Measurements from ENCODE around the gene OR2AK2. TPM values are rescaled to one million over a fixed set of nuclear protein-coding genes. Genes with fewer than 3 reads are reported as not detected.

The OR2AK2 gene
- total and polyA plus RNA-seq, 2 of the 8 experiments (the other 6 are each of a cell fraction or from before 2014, with no cell fraction given): not detected

Small RNAs within 50 kb of the gene (small RNA-seq; reads per million reads assigned to genes)
- gene RF00019 (ENCODE audit: insufficient read depth): not detected

Other genes with a start within 250 kb of the OR2AK2 start
- not detected in 2 replicates for gene OR6F1, start 248.6 kb upstream of the OR2AK2 start, total RNA-seq (2021; fragmentation: NEBNext Ultra II Directional; extraction: Animal tissue kit (Norgen Biotek cat#: 25700))
- not detected in 2 replicates for gene OR6F1, start 248.6 kb upstream of the OR2AK2 start, polyA plus RNA-seq (2011; rRNA removed)
- not detected in 2 replicates for gene OR14K1, start 226.6 kb upstream of the OR2AK2 start, total RNA-seq (2021; fragmentation: NEBNext Ultra II Directional; extraction: Animal tissue kit (Norgen Biotek cat#: 25700))
- not detected in 2 replicates for gene OR14K1, start 226.6 kb upstream of the OR2AK2 start, polyA plus RNA-seq (2011; rRNA removed)
- gene OR14A2, start 217.1 kb upstream of the OR2AK2 start, total RNA-seq (2021; fragmentation: NEBNext Ultra II Directional; extraction: Animal tissue kit (Norgen Biotek cat#: 25700)): not detected in 2 replicates
- not detected in 2 replicates for gene OR14A2, start 217.1 kb upstream of the OR2AK2 start, polyA plus RNA-seq (2011; rRNA removed)
- not detected in 2 replicates for gene OR1C1, start 204.7 kb upstream of the OR2AK2 start, total RNA-seq (2021; fragmentation: NEBNext Ultra II Directional; extraction: Animal tissue kit (Norgen Biotek cat#: 25700))
- gene OR1C1, start 204.7 kb upstream of the OR2AK2 start, polyA plus RNA-seq (2011; rRNA removed): not detected in 2 replicates
- not detected in 2 replicates for gene OR14A16, start 141.1 kb upstream of the OR2AK2 start, total RNA-seq (2021; fragmentation: NEBNext Ultra II Directional; extraction: Animal tissue kit (Norgen Biotek cat#: 25700))
- not detected in 2 replicates for gene OR14A16, start 141.1 kb upstream of the OR2AK2 start, polyA plus RNA-seq (2011; rRNA removed)
- not detected in 2 replicates for gene OR11L1, start 123.3 kb upstream of the OR2AK2 start, total RNA-seq (2021; fragmentation: NEBNext Ultra II Directional; extraction: Animal tissue kit (Norgen Biotek cat#: 25700))
- not detected in 2 replicates for gene OR11L1, start 123.3 kb upstream of the OR2AK2 start, polyA plus RNA-seq (2011; rRNA removed)
- gene TRIM58, start 108.0 kb upstream of the OR2AK2 start, total RNA-seq (2021; fragmentation: NEBNext Ultra II Directional; extraction: Animal tissue kit (Norgen Biotek cat#: 25700)): 2.1 and 2.8 TPM in 2 replicates
- gene TRIM58, start 108.0 kb upstream of the OR2AK2 start, polyA plus RNA-seq (2011; rRNA removed): not detected in 2 replicates
- gene OR2W3, start 69.6 kb upstream of the OR2AK2 start, total RNA-seq (2021; fragmentation: NEBNext Ultra II Directional; extraction: Animal tissue kit (Norgen Biotek cat#: 25700)): 0.82 and 1.1 TPM in 2 replicates
- 0.08 and 0.12 TPM in 2 replicates for gene OR2W3, start 69.6 kb upstream of the OR2AK2 start, polyA plus RNA-seq (2011; rRNA removed)
- not detected in 2 replicates for gene OR2T8, start 45.0 kb upstream of the OR2AK2 start, total RNA-seq (2021; fragmentation: NEBNext Ultra II Directional; extraction: Animal tissue kit (Norgen Biotek cat#: 25700))
- not detected in 2 replicates for gene OR2T8, start 45.0 kb upstream of the OR2AK2 start, polyA plus RNA-seq (2011; rRNA removed)
- not detected in 2 replicates for gene OR2AJ1, start 40.3 kb upstream of the OR2AK2 start, total RNA-seq (2021; fragmentation: NEBNext Ultra II Directional; extraction: Animal tissue kit (Norgen Biotek cat#: 25700))
- not detected in 2 replicates for gene OR2AJ1, start 40.3 kb upstream of the OR2AK2 start, polyA plus RNA-seq (2011; rRNA removed)
- not detected in 2 replicates for gene OR2L8, start 16.4 kb upstream of the OR2AK2 start, total RNA-seq (2021; fragmentation: NEBNext Ultra II Directional; extraction: Animal tissue kit (Norgen Biotek cat#: 25700))
- gene OR2L8, start 16.4 kb upstream of the OR2AK2 start, polyA plus RNA-seq (2011; rRNA removed): not detected in 2 replicates
- gene OR2L5, start 48.4 kb downstream of the OR2AK2 start, total RNA-seq (2021; fragmentation: NEBNext Ultra II Directional; extraction: Animal tissue kit (Norgen Biotek cat#: 25700)): not detected in 2 replicates
- gene OR2L5, start 48.4 kb downstream of the OR2AK2 start, polyA plus RNA-seq (2011; rRNA removed): not detected in 2 replicates
- gene OR2L2, start 64.8 kb downstream of the OR2AK2 start, total RNA-seq (2021; fragmentation: NEBNext Ultra II Directional; extraction: Animal tissue kit (Norgen Biotek cat#: 25700)): 0.10 TPM in 1 of 2 replicates, not detected in the other
- not detected in 2 replicates for gene OR2L2, start 64.8 kb downstream of the OR2AK2 start, polyA plus RNA-seq (2011; rRNA removed)
- gene OR2L3, start 81.6 kb downstream of the OR2AK2 start, total RNA-seq (2021; fragmentation: NEBNext Ultra II Directional; extraction: Animal tissue kit (Norgen Biotek cat#: 25700)): not detected in 2 replicates
- not detected in 2 replicates for gene OR2L3, start 81.6 kb downstream of the OR2AK2 start, polyA plus RNA-seq (2011; rRNA removed)
- gene OR2L13, start 130.0 kb downstream of the OR2AK2 start, total RNA-seq (2021; fragmentation: NEBNext Ultra II Directional; extraction: Animal tissue kit (Norgen Biotek cat#: 25700)): not detected in 2 replicates
- not detected in 2 replicates for gene OR2L13, start 130.0 kb downstream of the OR2AK2 start, polyA plus RNA-seq (2011; rRNA removed)
- not detected in 2 replicates for gene OR2M5, start 179.9 kb downstream of the OR2AK2 start, total RNA-seq (2021; fragmentation: NEBNext Ultra II Directional; extraction: Animal tissue kit (Norgen Biotek cat#: 25700))
- not detected in 2 replicates for gene OR2M5, start 179.9 kb downstream of the OR2AK2 start, polyA plus RNA-seq (2011; rRNA removed)
- not detected in 2 replicates for gene OR2M2, start 209.6 kb downstream of the OR2AK2 start, total RNA-seq (2021; fragmentation: NEBNext Ultra II Directional; extraction: Animal tissue kit (Norgen Biotek cat#: 25700))
- not detected in 2 replicates for gene OR2M2, start 209.6 kb downstream of the OR2AK2 start, polyA plus RNA-seq (2011; rRNA removed)
- not detected in 2 replicates for gene OR2M3, start 232.0 kb downstream of the OR2AK2 start, total RNA-seq (2021; fragmentation: NEBNext Ultra II Directional; extraction: Animal tissue kit (Norgen Biotek cat#: 25700))
- gene OR2M3, start 232.0 kb downstream of the OR2AK2 start, polyA plus RNA-seq (2011; rRNA removed): not detected in 2 replicates